ENCODE measurements around the gene TBL3. TPM values are rescaled to one million over a fixed set of nuclear protein-coding genes. Genes with fewer than 3 reads are reported as not detected.
"Not testable (repeated sequence)": the region's sequence is repeated elsewhere in the genome, so short reads cannot be mapped to it uniquely, and the experiment has no call there.

TBL3 gene
- total RNA-seq, 1 experiment from 2014 or later = 68.9 TPM

DNA sequence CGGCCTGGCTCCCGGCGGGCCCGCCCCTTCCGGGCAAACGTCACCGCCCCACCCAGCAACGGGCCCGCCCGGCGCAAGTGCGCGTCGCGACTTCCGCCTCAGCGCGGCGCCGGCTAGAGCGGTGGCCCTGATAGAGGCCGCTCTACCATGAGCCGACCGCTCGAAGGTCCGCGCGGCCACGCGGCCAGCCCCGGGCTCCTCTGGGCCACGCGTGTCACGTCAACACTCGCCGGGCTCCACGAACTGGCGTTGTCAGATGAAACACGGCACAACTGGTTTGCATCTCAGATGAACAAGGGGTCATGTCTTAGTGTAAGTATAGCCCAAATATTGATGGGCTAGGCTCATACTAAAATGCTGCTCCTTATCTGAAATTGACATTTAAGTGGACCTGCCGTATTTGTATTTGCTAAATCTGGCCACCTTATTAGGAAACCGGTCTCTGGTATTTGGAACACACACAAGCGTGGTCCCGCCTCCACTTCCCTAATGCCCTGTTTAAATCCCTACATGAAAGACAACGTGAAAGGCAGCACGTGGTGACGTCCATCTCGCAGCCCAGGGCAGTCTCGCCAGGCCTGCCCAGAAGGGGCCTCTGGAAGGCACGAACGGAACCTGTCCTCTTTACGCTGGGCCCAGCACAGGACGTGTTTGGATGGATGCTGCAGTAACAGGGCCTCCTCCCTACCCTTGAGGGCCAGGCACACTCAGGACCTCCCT is 38.1 kb downstream of the TBL3 start, which contains the start of gene ZNF598:
Gene ZNF598, minus strand, starts transcription at position 31 of the 720 bp plus-strand sequence.
- CTCF ChIA-PET = no interaction called here
- peaks cover 23 to 50% of the 10 kb centered on the region in 2 experiments for H3K4me1 ChIP-seq (ENCODE audit: control insufficient read depth in 1 of 2, insufficient read depth in 2 of 2, low read length in 2 of 2)

DNA sequence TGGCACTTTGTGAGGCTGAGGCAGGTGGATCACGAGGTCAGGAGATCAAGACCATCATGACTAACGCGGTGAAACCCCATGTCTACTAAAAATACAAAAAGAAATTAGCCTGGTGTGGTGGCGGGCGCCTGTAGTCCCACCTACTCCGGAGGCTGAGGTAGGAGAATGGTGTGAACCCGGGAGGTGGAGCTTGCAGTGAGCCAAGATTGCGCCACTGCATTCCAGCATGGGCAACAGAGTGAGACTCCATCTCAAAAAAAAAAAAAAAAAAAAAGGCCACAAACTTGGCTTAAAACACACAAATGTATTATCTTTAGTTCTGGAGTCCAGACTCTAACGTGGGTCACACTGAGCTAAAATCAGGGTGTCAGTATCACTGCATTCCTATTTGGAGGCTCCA is 39.9 kb downstream of the TBL3 start:
- H3K9me3 ChIP-seq (ENCODE audit: control insufficient read depth in 1 of 2, insufficient read depth in 1 of 2, low read depth in 1 of 2, low read length in 2 of 2); H3K36me3 ChIP-seq (ENCODE audit: control insufficient read depth in 1 of 2, insufficient read depth in 2 of 2, low read length in 2 of 2); DNase-seq (ENCODE audit: low read depth, low spot score); H2AFZ ChIP-seq (ENCODE audit: low read depth, low read length, poor library complexity, severe bottlenecking); H3K9ac ChIP-seq (ENCODE audit: low read length); RAD21 ChIA-PET (ENCODE audit: low non-redundant PET in 1 of 2, low total read pairs in 2 of 2, uncharacterized antibody in 2 of 2, unreplicated experiment in 2 of 2); H3K27ac ChIP-seq (ENCODE audit: low read depth, low read length); intact Hi-C loops (cut with micrococcal nuclease); H3K4me2 ChIP-seq (ENCODE audit: low read length); H3K9me2 ChIP-seq (ENCODE audit: insufficient read depth); H3K4me3 ChIP-seq (replicated peaks in 1 of 2; ENCODE audit: low read depth in 1 of 2, low read length in 2 of 2); H3K27me3 ChIP-seq (ENCODE audit: insufficient read depth, low read length); ATAC-seq; H4K20me1 ChIP-seq (ENCODE audit: insufficient read depth); BruUV-seq (replicated peaks): not testable (repeated sequence)
- H3K4me1 ChIP-seq (ENCODE audit: control insufficient read depth in 1 of 2, insufficient read depth in 2 of 2, low read length in 2 of 2) = peaks cover 32 to 50% of the 10 kb centered on the region in 2 experiments
- POLR2A ChIA-PET = interaction anchor here (1.3 to 1.4 kb wide), 2 partner anchors 10 to 144 kb away, joined by 3 to 5 read pairs; partner anchors contain the start of gene TRAF7
- peaks cover 37% of the 10 kb centered on the region for H3K79me2 ChIP-seq (ENCODE audit: insufficient read depth, low read length)
- CTCF ChIA-PET = interaction anchor here (0.8 kb wide), 1 partner anchor 11 kb away, joined by 3 read pairs; no protein-coding TSS in a partner anchor

More for the DNA sequence above, 38.1 kb downstream of the TBL3 start, which contains the start of gene ZNF598:
- intact Hi-C loops (cut with micrococcal nuclease) = no loop called here
- peak within 1 kb of the TSS; percentile 99 for H3K4me2 ChIP-seq (ENCODE audit: low read length)
- peak within 1 kb of the TSS; percentile 79 to 87 for H3K4me3 ChIP-seq (replicated peaks in 1 of 2; ENCODE audit: low read depth in 1 of 2, low read length in 2 of 2)
- DNase-seq (ENCODE audit: low read depth, low spot score) (peak; percentile 60), ATAC-seq (peak; percentile 90)
- H3K79me2 ChIP-seq (ENCODE audit: insufficient read depth, low read length) = peaks cover 55% of the 10 kb centered on the region
- H3K36me3 ChIP-seq (ENCODE audit: control insufficient read depth in 1 of 2, insufficient read depth in 2 of 2, low read length in 2 of 2) = 0 out of 4 replicates have a peak, but pooled peaks cover 0 to 7% of the 10 kb centered on the region in 2 experiments
- POLR2A ChIA-PET = no interaction called here
- no peaks in the 10 kb centered on the region for H3K27me3 ChIP-seq (ENCODE audit: insufficient read depth, low read length)
- H3K9me3 ChIP-seq (ENCODE audit: control insufficient read depth in 1 of 2, insufficient read depth in 1 of 2, low read depth in 1 of 2, low read length in 2 of 2) = no peaks in the 10 kb centered on the region
- no peaks in the 10 kb centered on the region for H3K9me2 ChIP-seq (ENCODE audit: insufficient read depth)
- RAD21 ChIA-PET (ENCODE audit: low non-redundant PET in 1 of 2, low total read pairs in 2 of 2, uncharacterized antibody in 2 of 2, unreplicated experiment in 2 of 2) = no interaction called here
- peaks cover 9% of the 10 kb centered on the region; the same call in 1 of the 2 replicates for H4K20me1 ChIP-seq (ENCODE audit: insufficient read depth)
- TSS peak; percentile 97 for BruUV-seq (replicated peaks)
- no peak for TF ChIP-seq EGR1 (IDR thresholded peaks at IDR 0.05; ENCODE audit: low read depth)
- TF ChIP-seq SP1 (IDR thresholded peaks at IDR 0.05; ENCODE audit: low read depth) = 0 out of 2 replicates have a peak, but pooled peaks have one; percentile 39
- no peak for TF ChIP-seq SRF (IDR thresholded peaks at IDR 0.05; ENCODE audit: low read depth)
- TF ChIP-seq POLR2AphosphoS5 (IDR thresholded peaks at IDR 0.05; ENCODE audit: low read depth, low read length) = peak; percentile 82
- no peak for TF ChIP-seq EZH2phosphoT487 (IDR thresholded peaks at IDR 0.05; ENCODE audit: borderline replicate concordance)
- TF ChIP-seq YY1 (IDR thresholded peaks at IDR 0.05; ENCODE audit: extremely low read depth, insufficient replicate concordance, low read depth, low read length) = peak; percentile 59
- peak; percentile 62 for TF ChIP-seq ZFX (IDR thresholded peaks at IDR 0.05)
- peak; percentile 27 for TF ChIP-seq TCF7L2 (IDR thresholded peaks at IDR 0.05; ENCODE audit: borderline replicate concordance, extremely low read depth, insufficient read depth, insufficient read length)
- peak; percentile 53 for TF ChIP-seq SIN3A (IDR thresholded peaks at IDR 0.05; ENCODE audit: low read depth)
- TF ChIP-seq ZNF274 (IDR thresholded peaks at IDR 0.05; ENCODE audit: low read depth, low read length) = no peak
- TF ChIP-seq, protein P1, sequence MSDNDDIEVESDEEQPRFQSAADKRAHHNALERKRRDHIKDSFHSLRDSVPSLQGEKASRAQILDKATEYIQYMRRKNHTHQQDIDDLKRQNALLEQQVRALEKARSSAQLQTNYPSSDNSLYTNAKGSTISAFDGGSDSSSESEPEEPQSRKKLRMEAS (IDR thresholded peaks at IDR 0.05) = peak; percentile 96
- peak within 1 kb of the TSS; percentile 92 for H3K27ac ChIP-seq (ENCODE audit: low read depth, low read length)
- no peak within 1 kb of the TSS for H2AFZ ChIP-seq (ENCODE audit: low read depth, low read length, poor library complexity, severe bottlenecking)
- peak within 1 kb of the TSS; percentile 97 for H3K9ac ChIP-seq (ENCODE audit: low read length)

Measured in HCT116 (cell line).